Right atrium auricular region (tissue), 2 donors: ENCODE measurements around the gene DOCK2. TPM values are rescaled to one million over a fixed set of nuclear protein-coding genes. Genes with fewer than 3 reads are reported as not detected.

ENCODE experiments used
- DNase-seq: peaks from one replicate; pipeline ENCODE4 v3.0.0-alpha.2; 2019; ENCODE audit warnings: low spot score
- H3K27ac ChIP-seq, 2 donors: fragments of 200-600 bp; sonication (generic); 1 replicate in 1 of 2; 2 replicates in 1 of 2; pipeline ENCODE4 v1.5.1; 2016 to 2019
- H3K27me3 ChIP-seq, 2 donors: fragments of 200-600 bp; sonication (generic); one replicate each; pipeline versions ENCODE4 v1.5.1 to v1.6.0; 2017 to 2019
- H3K36me3 ChIP-seq: fragments of 200-600 bp; sonication (generic); one replicate; pipeline ENCODE4 v1.5.1; 2016
- H3K4me1 ChIP-seq, 2 donors: fragments of 200-600 bp; sonication (generic); one replicate each; pipeline versions ENCODE4 v1.5.1 to v1.6.0; 2017 to 2019
- H3K4me3 ChIP-seq, 2 donors: fragments of 200-600 bp; sonication (generic); 1 replicate in 1 of 2; 2 replicates in 1 of 2; pipeline ENCODE4 v1.5.1; 2017 to 2019; ENCODE audit warnings: mild to moderate bottlenecking in 1 of 2, moderate library complexity in 1 of 2
- H3K9me3 ChIP-seq, 2 donors: fragments of 200-600 bp; sonication (generic); one replicate each; pipeline ENCODE4 v1.5.1; 2019
- total RNA-seq, 2 donors: library from RNA; depleted of rRNA; stranded (reverse); fragments of >200 nt; gene quantifications; one replicate each; pipeline ENCODE4 v1.1.0, GENCODE V29; 2016
- TF ChIP-seq, protein P1 (sequence below), 2 donors: fragments of 200-600 bp; sonication (generic); IDR thresholded peaks; one replicate each; pipeline ENCODE4 v1.5.1; 2019; ENCODE audit warnings: antibody characterized with exemption in 2 of 2

DOCK2 gene
- total RNA-seq, 2 donors from 2014 or later: 3.7 to 5.4 TPM

GRCh38 chr5:169836835-169837536 is 199.9 kb downstream of the DOCK2 start:
- H3K36me3 ChIP-seq: no peaks in the 10 kb centered on the region
- H3K27me3 ChIP-seq: no peaks in the 10 kb centered on the region
- no peaks in the 10 kb centered on the region for H3K9me3 ChIP-seq
- H3K27ac ChIP-seq: no peak overlapping the region
- no peak overlapping the region for H3K4me3 ChIP-seq
- TF ChIP-seq, protein P1, sequence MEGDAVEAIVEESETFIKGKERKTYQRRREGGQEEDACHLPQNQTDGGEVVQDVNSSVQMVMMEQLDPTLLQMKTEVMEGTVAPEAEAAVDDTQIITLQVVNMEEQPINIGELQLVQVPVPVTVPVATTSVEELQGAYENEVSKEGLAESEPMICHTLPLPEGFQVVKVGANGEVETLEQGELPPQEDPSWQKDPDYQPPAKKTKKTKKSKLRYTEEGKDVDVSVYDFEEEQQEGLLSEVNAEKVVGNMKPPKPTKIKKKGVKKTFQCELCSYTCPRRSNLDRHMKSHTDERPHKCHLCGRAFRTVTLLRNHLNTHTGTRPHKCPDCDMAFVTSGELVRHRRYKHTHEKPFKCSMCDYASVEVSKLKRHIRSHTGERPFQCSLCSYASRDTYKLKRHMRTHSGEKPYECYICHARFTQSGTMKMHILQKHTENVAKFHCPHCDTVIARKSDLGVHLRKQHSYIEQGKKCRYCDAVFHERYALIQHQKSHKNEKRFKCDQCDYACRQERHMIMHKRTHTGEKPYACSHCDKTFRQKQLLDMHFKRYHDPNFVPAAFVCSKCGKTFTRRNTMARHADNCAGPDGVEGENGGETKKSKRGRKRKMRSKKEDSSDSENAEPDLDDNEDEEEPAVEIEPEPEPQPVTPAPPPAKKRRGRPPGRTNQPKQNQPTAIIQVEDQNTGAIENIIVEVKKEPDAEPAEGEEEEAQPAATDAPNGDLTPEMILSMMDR (IDR thresholded peaks at IDR 0.05): no peak
- no peak for DNase-seq
- H3K4me1 ChIP-seq: no peaks in the 10 kb centered on the region

GRCh38 chr5:169837686-169838085 is 200.6 kb downstream of the DOCK2 start:
- no peaks in the 10 kb centered on the region for H3K27me3 ChIP-seq
- H3K36me3 ChIP-seq: no peaks in the 10 kb centered on the region
- no peak for DNase-seq
- H3K4me1 ChIP-seq: no peaks in the 10 kb centered on the region
- no peak overlapping the region for H3K27ac ChIP-seq
- TF ChIP-seq, protein P1 (IDR thresholded peaks at IDR 0.05): no peak
- no peak overlapping the region for H3K4me3 ChIP-seq
- no peaks in the 10 kb centered on the region for H3K9me3 ChIP-seq

GRCh38 chr5:169838688-169839087 is 201.6 kb downstream of the DOCK2 start:
- TF ChIP-seq, protein P1 (IDR thresholded peaks at IDR 0.05): no peak
- H3K27ac ChIP-seq: no peak overlapping the region
- no peaks in the 10 kb centered on the region for H3K36me3 ChIP-seq
- H3K4me3 ChIP-seq: no peak overlapping the region
- no peaks in the 10 kb centered on the region for H3K27me3 ChIP-seq
- no peak for DNase-seq
- no peaks in the 10 kb centered on the region for H3K4me1 ChIP-seq
- no peaks in the 10 kb centered on the region for H3K9me3 ChIP-seq

GRCh38 chr5:169840405-169840804 is 203.3 kb downstream of the DOCK2 start:
- H3K27me3 ChIP-seq: no peaks in the 10 kb centered on the region
- H3K9me3 ChIP-seq: no peaks in the 10 kb centered on the region
- no peak overlapping the region for H3K4me3 ChIP-seq
- no peak overlapping the region for H3K27ac ChIP-seq
- no peaks in the 10 kb centered on the region for H3K36me3 ChIP-seq
- H3K4me1 ChIP-seq: no peaks in the 10 kb centered on the region
- TF ChIP-seq, protein P1 (IDR thresholded peaks at IDR 0.05): no peak
- no peak for DNase-seq

DNA sequence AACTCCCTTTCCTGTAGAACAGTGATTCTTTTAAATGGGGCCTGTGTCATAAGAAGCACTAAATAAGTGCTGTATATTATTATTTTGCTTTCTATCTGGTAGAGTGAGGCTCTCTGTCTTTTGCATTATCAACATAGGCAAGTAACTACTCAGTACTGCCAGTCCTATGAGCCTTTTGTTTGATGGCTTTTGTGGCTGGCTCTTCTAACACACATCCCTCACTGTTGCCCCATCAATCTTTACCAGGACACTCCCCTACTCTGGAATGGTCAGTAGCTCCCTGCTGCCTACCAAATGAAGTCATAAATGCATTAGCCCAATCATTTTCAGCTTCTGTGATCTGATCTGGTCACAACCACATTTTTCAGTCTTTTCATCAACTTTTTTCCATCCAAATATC is 205.6 kb downstream of the DOCK2 start:
- Histone ChIP-seq H3K27me3 (no peaks in the 10 kb centered on the region), H3K4me3 (no peak overlapping the region), H3K9me3 (no peaks in the 10 kb centered on the region), H3K36me3 (no peaks in the 10 kb centered on the region), H3K4me1 (no peaks in the 10 kb centered on the region), H3K27ac (no peak overlapping the region)
- TF ChIP-seq, protein P1 (IDR thresholded peaks at IDR 0.05): no peak
- no peak for DNase-seq

- peaks cover 0 to 12% of the 10 kb centered on the region in 2 donors for H3K9me3 ChIP-seq
- DNase-seq: no peak
- no peaks in the 10 kb centered on the region for H3K27me3 ChIP-seq
- no peak overlapping the region for H3K4me3 ChIP-seq
- H3K4me1 ChIP-seq: no peaks in the 10 kb centered on the region
- H3K36me3 ChIP-seq: no peaks in the 10 kb centered on the region
- TF ChIP-seq, protein P1 (IDR thresholded peaks at IDR 0.05): no peak
- no peak overlapping the region for H3K27ac ChIP-seq
Observed at GRCh38 chr5:169847519-169847918, 210.4 kb downstream of the DOCK2 start.
